Panc1 (cell line): ENCODE data around the gene ORAI1. TPM values are rescaled to one million over a fixed set of nuclear protein-coding genes. Genes with fewer than 3 reads are reported as not detected.

ENCODE experiments used
- ATAC-seq: fragments of 200-7000 bp; cut with Tn5 transposase; 2 replicates; pipeline ENCODE4 v1.9.1; 2020; ENCODE audit warnings: mild to moderate bottlenecking, moderate library complexity
- BruUV-seq: library from RNA; stranded (reverse); fragments of 400-500 nt; replicated peaks from 2 replicates; lab custom pipeline; 2021; lab: Mats Ljungman, UMichigan
- CTCF ChIA-PET: fragments of 300-600 bp; sonication (Branson Sonifier 250); formaldehyde crosslinking; loops from one replicate; lab custom pipeline; 2022; ENCODE audit warnings: antibody characterized with exemption; lab: Charles Lee
- POLR2A ChIA-PET: fragments of 300-600 bp; sonication (Branson Sonifier 250); formaldehyde crosslinking; loops from one replicate; lab custom pipeline; 2022; ENCODE audit warnings: antibody characterized with exemption; lab: Charles Lee
- DNase-seq: peaks from one replicate; pipeline ENCODE4 v3.0.0-alpha.2; 2010; ENCODE audit warnings: low read depth, low spot score
- H3K27ac ChIP-seq: 2 replicates; pipeline ENCODE4 v1.5.1; 2011; ENCODE audit warnings: mild to moderate bottlenecking, low read length, inconsistent platforms
- H3K27me3 ChIP-seq: fragments of 200-500 bp; sonication (Bioruptor generic); 2 replicates; pipeline ENCODE4 v1.6.0; 2014; ENCODE audit warnings: low read length, inconsistent platforms; ENCODE audit not compliant: control insufficient read depth, insufficient read depth
- H3K36me3 ChIP-seq: fragments of 200-500 bp; sonication (Bioruptor generic); 2 replicates; pipeline ENCODE4 v1.5.1; 2014; ENCODE audit warnings: inconsistent platforms, mild to moderate bottlenecking, low read length, moderate library complexity; ENCODE audit not compliant: control insufficient read depth, insufficient read depth
- H3K4me1 ChIP-seq: 2 replicates; pipeline ENCODE4 v1.5.1; 2011; ENCODE audit warnings: inconsistent platforms, mild to moderate bottlenecking, low read length, moderate library complexity; ENCODE audit not compliant: control insufficient read depth, insufficient read depth
- H3K4me3 ChIP-seq, 2 experiments: 2 replicates each; pipeline ENCODE4 v1.5.1; 2011 to 2012; ENCODE audit warnings: low read depth in 2 of 2, low read length in 2 of 2, mild to moderate bottlenecking in 2 of 2, inconsistent platforms in 1 of 2, moderate library complexity in 1 of 2
- H3K9me3 ChIP-seq: fragments of 200-500 bp; sonication (Bioruptor generic); 2 replicates; pipeline ENCODE4 v1.5.1; 2014; ENCODE audit warnings: low read depth, mild to moderate bottlenecking, inconsistent platforms, low read length, moderate library complexity; ENCODE audit not compliant: control insufficient read depth, insufficient read depth
- CTCF ChIP-seq: fragments of 450-650 bp; IDR thresholded peaks from 2 replicates; pipeline ENCODE4 v1.5.1; 2017; ENCODE audit warnings: mild to moderate bottlenecking
- POLR2AphosphoS5 ChIP-seq: IDR thresholded peaks from 2 replicates; pipeline ENCODE4 v1.6.1; 2012; ENCODE audit warnings: mild to moderate bottlenecking, low read depth, low read length, moderate library complexity
- REST ChIP-seq, 2 experiments: IDR thresholded peaks; 2 replicates each; pipeline ENCODE4 v1.6.1; 2011 to 2012; ENCODE audit warnings: low read depth in 2 of 2, control low read depth in 1 of 2, low read length in 1 of 2, mild to moderate bottlenecking in 1 of 2, moderate library complexity in 1 of 2; ENCODE audit not compliant: insufficient read depth in 1 of 2
- SIN3A ChIP-seq: IDR thresholded peaks from 2 replicates; pipeline ENCODE4 v1.6.1; 2012; ENCODE audit warnings: low read depth, mild to moderate bottlenecking, low read length, moderate library complexity, borderline replicate concordance; ENCODE audit not compliant: insufficient read depth
- TCF7L2 ChIP-seq: IDR thresholded peaks from 2 replicates; pipeline ENCODE4 v1.6.1; 2011; ENCODE audit warnings: mild to moderate bottlenecking, low read depth, low read length, inconsistent platforms
- in situ Hi-C: cut with HindIII; loops from 2 replicates; pipeline ENCODE4 v1.10.0; 2016; ENCODE audit warnings: low sequenced_read_pairs, low pct_unique_long_range_greater_than_20kb
- intact Hi-C: fragments of 100-400 bp; cut with micrococcal nuclease; formaldehyde crosslinking; loops from one replicate; pipeline ENCODE4 v1.10.0; 2022; ENCODE audit not compliant: unreplicated experiment
- total RNA-seq: library from RNA; stranded (reverse); gene quantifications from one replicate; pipeline ENCODE4 v1.2.1, GENCODE V29; 2021; ENCODE audit not compliant: unreplicated experiment

The ORAI1 gene
- total RNA-seq, 1 experiment from 2014 or later, result 36.7 TPM

GRCh38 chr12:121673013-121673511 lies 46.7 kb downstream of the ORAI1 start:
- H3K4me1 ChIP-seq, result peaks cover 12% of the 10 kb centered on the region
- no peaks in the 10 kb centered on the region for H3K36me3 ChIP-seq
- ATAC-seq, result peak; percentile 67
- no peak for DNase-seq
- in situ Hi-C loops (no loop called here), intact Hi-C loops (no loop called here)
- POLR2A ChIA-PET, result no interaction called here
- no peaks in the 10 kb centered on the region for H3K27me3 ChIP-seq
- H3K9me3 ChIP-seq, result no peaks in the 10 kb centered on the region
- H3K4me3 ChIP-seq, result peak overlapping the region; percentile 63 to 81
- no TSS peak for BruUV-seq
- peak overlapping the region; percentile 67 for H3K27ac ChIP-seq
- CTCF ChIA-PET, result no interaction called here
- TF ChIP-seq POLR2AphosphoS5, result no peak
- TF ChIP-seq TCF7L2, result no peak
- TF ChIP-seq REST (IDR thresholded peaks at IDR 0.05; ENCODE audit: insufficient read depth in 1 of 2, low read depth in 2 of 2, low read length in 1 of 2), result no peak
- no peak for TF ChIP-seq CTCF
- no peak for TF ChIP-seq SIN3A

- Histone ChIP-seq H3K36me3 (no peaks in the 10 kb centered on the region), H3K4me3 (no peak overlapping the region), H3K27ac (no peak overlapping the region), H3K4me1 (peaks cover 12% of the 10 kb centered on the region), H3K9me3 (no peaks in the 10 kb centered on the region), H3K27me3 (no peaks in the 10 kb centered on the region)
- DNase-seq, result no peak
- ATAC-seq, result no peak
- no peak for TF ChIP-seq REST (IDR thresholded peaks at IDR 0.05; ENCODE audit: insufficient read depth in 1 of 2, low read depth in 2 of 2, low read length in 1 of 2)
- TF ChIP-seq SIN3A, result no peak
- no peak for TF ChIP-seq CTCF
- no peak for TF ChIP-seq POLR2AphosphoS5
- TF ChIP-seq TCF7L2, result no peak
- in situ Hi-C loops (no loop called here), intact Hi-C loops (no loop called here)
- no TSS peak for BruUV-seq
- ChIA-PET CTCF (no interaction called here), POLR2A (no interaction called here)
Observed at GRCh38 chr12:121676190-121676589, 49.9 kb downstream of the ORAI1 start.
